ENCODE data around the gene SMKR1. TPM values are rescaled to one million over a fixed set of nuclear protein-coding genes. Genes with fewer than 3 reads are reported as not detected.
"Not testable (repeated sequence)": the region's sequence is repeated elsewhere in the genome, so short reads cannot be mapped to it uniquely, and the experiment has no call there.

The SMKR1 gene
- polyA plus RNA-seq, 3 donors, result 2.9 to 5.1 (median 4.4) TPM

DNA sequence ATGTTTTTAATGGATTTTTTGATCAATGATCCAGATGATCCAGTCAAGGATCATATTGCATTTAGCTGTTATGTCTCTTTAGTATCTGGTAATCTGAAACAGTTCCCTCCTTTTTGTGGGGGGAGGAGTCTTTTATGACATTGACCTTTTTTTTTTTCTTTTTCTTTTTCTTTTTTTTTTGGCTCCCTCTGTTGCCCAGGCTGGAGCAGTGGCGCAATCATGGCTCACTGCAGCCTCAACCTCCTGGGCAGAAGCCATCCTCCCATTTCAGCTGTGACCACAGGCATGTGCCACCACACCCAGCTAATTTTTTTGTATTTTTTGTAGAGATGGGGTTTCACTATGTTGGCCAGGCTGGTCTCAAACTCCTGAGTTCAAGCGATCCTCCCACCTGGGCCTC, 22.1 kb downstream of the SMKR1 start:
- DNase-seq (ENCODE audit: low read depth in 3 of 3, low spot score in 2 of 3), result not testable (repeated sequence)

DNA sequence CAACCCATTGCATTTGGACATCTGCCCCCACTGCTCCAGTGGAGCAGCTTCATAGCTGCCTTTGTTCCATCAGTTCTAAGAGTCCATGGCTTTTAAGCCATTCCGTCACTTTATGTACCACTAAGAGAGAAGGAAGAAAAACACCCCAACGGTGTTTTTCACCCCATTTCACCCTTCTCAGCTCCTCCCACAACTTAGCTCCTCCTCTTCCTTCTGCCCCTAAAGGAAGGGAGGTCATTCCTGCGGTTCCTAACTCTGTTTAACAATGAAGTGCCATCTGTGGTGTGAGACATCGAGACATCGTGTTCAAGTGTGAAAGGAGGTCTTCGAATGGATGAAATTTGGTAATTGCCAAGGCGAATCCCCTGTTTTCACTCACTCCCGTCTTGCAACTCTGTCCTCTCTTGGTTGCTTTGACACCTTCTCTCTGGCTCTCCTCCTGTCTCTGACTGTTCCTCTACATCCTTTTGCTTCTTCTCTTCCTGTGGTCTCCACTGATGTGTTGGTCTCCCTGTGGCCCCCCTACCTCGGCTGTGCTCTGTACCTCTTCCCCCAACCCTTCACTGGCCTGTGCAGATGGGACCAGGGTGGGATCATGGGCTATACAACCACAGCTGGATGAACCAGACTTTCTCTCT, 23.0 kb downstream of the SMKR1 start:
- no peak for DNase-seq (ENCODE audit: low read depth in 3 of 3, low spot score in 2 of 3)

DNA sequence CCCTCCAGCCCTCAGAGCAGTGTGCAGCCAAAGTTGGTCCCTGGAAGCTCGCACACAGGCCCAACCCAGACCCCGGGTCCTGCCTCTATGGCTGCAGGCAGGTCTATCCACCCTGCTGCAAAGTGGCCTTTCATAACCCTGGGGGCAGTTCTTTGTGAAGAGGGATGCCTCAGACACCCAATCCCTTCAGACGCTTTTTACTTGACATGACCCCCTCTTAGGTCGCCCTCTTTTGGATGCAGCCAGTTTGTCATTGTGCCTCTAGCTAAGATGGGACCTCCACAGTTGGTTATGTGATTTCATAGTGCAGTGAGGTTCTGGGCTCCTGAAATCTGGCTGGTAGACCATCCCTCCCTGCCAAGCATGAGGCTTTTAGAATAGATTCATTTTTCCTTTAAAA, 27.3 kb downstream of the SMKR1 start:
- DNase-seq (ENCODE audit: low read depth in 3 of 3, low spot score in 2 of 3), result no peak

DNA sequence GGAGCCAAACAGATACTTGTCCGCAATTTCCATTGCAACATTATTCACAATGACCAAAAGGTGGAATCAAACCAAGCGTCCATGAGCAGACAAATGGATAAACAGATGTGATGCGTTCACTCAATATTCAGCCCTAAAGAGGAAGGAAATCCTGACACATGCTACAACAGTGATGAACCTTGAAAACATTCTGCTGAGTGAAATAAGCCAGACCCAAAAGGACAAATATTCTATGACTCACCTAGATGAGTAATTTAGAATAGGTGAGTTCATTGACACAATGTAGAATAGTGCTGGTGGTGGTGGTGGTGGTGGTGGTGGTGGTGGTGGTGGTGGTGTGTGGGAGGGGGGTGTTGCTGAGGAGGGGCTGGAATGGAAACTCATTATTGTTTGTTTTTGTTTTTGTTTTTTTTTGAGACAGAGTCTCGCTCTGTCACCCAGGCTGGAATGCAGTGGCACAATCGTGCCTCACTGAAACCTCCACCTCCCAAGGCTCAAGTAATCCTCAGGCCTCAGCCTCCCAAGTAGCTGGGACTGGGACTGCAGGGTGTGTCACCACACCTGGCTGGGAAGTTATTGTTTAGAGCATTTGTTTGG, 28.6 kb downstream of the SMKR1 start:
- no peak for DNase-seq (ENCODE audit: low read depth in 3 of 3, low spot score in 2 of 3)

DNA sequence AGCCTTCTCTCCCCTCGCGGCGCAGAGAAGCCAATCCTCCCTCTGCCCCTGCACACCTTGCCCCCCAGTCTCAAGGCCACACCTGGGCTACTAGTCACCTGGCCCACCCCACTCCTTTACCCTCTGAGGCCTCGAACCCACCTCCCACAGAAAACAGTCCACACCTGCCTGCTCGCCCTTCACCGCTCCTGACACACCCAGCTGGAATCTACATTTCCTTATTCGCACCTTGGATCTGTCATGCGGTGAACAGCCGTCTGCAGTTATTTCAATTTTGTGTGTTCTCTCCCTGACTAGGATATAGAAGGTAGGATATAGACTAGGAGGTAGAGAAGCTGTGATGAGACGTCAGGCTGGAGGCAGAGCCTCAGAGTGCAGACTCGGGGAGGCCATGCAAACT, 29.4 kb downstream of the SMKR1 start:
- no peak for DNase-seq (ENCODE audit: low read depth in 3 of 3, low spot score in 2 of 3)

DNA sequence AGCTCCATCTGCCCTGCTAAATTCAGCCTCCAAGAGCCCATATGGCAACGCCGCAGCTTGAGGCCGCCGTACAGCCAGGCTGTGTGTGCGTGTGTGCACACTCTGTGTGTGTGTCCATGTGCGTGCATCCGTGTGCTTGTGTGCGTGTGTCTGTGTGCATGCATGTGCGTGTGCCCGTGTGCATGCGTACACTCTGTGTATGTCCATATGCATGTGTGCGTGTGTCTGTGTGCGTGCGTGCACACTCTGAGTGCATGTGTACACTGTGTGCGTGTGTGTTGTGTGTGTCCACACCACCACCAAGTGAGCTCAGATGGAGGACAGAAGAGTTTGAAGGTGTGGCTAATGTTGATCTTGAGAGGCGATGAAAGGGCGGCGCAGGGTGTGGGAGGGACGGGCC, 30.0 kb downstream of the SMKR1 start:
- no peak for DNase-seq (ENCODE audit: low read depth in 3 of 3, low spot score in 2 of 3)

DNA sequence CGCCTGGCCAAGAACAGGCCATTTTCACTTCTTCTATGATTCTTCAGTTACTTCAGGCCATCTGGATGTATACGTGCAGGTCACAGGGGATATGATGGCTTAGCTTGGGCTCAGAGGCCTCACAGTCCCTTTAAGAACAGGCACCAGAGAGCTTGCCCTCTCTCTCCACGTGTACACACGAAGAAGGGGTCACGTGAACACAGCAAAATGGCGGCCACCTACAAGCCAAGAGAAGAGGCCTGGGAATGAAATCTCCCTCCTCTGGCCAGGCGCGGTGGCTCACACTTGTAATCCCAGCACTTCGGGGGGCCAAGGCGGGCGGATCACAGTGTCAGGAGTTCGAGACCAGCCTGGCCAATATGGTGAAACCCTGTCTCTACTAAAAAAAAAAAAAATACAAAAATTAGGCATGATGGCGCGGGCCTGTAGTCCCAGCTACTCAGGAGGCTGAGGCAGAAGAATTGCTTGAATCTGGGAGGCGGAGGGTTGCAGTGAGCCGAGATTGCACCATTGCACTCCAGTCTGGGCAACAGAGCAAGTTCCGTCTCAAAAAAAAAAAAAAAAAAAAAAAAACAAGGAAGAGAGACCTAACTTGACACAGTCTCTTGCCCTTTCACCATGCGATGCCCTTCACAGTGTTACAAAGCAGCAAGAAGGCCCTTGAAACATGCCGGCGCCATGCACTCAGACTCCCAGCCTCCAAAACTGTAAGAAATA, 32.4 kb downstream of the SMKR1 start:
- not testable (repeated sequence) for DNase-seq (ENCODE audit: low read depth in 3 of 3, low spot score in 2 of 3)

DNA sequence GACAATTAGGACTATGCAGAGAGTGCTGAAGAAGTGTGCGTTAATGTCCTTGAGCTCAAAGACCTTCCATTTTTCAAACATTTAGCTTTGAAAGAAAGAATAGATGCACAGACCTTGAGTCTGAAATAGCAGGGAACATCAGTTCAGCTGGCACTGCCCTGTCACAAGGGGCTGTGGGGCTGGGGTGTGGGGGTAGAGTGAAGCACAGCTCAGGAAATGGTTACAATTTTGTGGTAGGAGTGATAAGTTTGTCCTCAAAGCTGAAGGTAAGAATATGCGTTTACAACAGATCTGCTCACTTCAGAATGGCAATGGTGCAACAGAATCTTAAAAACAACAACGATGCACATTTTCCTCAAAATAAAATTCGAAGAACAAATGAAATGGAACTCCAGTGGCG, 33.6 kb downstream of the SMKR1 start:
- no peak for DNase-seq (ENCODE audit: low read depth in 3 of 3, low spot score in 2 of 3)

DNA sequence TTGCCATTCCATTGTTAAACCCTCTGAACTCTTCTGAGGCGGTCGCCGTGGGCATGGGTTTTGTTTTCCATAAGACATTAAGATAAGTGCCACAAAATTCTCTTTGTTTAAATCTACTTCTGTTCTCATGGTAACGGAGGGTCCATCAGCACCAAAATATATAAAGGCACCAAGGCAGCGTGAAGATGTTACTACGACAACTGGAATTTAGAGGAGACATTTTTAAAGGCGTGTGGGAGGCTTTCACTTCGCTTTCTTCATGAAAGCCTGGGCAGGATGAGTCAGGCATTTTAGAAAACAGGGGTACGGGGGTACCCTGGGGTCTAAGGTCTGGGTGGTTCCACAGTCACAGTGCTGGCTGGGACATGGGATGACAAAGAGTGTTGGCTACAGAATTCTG, 34.0 kb downstream of the SMKR1 start:
- no peak for DNase-seq (ENCODE audit: low read depth in 3 of 3, low spot score in 2 of 3)

DNA sequence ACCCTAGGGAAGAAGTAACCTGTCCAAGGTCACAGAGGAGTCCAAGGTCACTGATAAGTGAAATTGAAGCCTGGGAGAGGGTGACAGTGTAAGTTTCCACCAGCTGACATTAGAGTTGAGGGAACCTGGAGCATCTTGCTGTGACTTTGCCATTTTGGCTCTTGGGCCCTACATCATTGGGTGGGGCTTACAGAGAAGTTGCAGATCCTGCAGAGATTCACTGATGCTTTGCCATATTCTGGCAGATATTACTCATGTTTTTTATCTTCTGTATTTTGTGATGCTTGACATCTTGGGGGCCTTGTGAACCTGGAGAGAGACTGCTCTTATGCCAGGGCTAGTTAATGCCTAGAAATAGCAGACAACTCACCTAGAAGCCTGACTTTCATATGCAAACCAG, 36.5 kb downstream of the SMKR1 start:
- DNase-seq (ENCODE audit: low read depth in 3 of 3, low spot score in 2 of 3), result no peak

DNA sequence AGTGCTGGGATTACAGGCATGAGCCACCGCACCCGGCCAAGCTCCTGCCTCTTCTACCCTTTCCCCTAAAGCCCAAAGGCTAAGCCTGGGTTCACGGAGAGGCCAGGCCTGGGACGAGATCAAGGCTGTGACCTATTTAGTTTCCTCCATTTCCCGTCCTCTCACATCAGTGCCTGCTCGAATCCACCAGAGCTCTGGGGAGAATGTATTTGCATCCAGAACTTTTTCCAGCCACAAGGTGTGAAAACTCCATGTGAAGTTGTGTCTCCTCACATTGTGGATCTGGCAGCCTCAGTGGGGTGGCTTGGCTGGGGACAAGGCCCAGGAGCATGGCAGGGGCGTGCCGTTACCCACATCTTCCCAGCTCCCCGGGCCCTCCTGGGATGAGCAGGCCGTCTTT, 38.0 kb downstream of the SMKR1 start:
- DNase-seq (ENCODE audit: low read depth in 3 of 3, low spot score in 2 of 3), result no peak

DNA sequence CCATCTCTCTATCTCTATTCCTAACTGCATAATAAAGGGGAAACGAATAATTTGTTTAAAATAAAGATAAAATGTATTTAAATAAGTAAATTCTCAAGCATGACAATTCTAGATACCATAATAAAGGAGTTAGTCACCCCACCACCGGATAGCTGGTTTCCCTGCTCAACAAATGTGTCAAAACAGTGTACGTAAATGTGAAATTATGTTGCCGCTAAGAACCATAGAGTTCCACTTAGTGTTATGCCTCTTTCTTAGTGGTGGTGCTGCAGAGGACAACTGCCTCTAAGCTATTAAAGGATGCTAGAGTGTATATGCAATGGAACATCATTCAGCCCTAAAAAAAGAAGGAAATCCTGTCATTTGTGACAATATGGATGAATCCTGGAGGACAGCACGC, 42.4 kb downstream of the SMKR1 start:
- DNase-seq (ENCODE audit: low read depth in 3 of 3, low spot score in 2 of 3), result no peak

DNA sequence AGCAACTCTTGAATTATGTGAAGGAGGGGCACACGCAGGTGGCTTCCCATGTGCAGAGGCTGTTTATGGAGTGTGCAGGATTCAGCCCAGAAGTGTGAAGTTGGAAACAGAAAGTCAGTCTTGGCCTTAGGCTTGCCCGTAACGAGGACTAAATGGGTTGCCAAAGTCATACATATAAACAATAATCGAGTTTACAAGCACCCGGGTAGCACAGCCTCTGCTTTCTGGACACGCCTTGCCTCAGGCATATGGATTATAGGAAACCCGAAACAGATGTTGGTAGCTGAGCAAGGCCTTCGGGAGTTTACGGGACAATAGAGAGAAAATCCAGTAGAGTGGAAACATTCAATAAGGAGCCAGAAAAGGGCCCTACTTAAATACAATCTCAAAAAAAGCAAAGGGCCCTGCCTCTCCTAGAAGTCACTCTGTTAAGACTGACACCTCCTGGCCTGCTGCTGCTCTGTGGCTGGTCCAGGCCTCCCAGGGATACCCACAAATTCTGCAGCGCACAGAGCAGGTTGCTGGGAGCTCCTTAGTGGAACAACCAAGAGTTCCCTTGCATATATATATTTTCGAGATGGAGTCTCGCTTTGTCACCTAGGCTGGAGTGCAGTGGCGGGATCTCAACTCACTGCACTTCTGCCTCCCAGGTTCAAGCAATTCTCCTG, 48.5 kb downstream of the SMKR1 start:
- DNase-seq (ENCODE audit: low read depth in 3 of 3, low spot score in 2 of 3), result no peak

DNA sequence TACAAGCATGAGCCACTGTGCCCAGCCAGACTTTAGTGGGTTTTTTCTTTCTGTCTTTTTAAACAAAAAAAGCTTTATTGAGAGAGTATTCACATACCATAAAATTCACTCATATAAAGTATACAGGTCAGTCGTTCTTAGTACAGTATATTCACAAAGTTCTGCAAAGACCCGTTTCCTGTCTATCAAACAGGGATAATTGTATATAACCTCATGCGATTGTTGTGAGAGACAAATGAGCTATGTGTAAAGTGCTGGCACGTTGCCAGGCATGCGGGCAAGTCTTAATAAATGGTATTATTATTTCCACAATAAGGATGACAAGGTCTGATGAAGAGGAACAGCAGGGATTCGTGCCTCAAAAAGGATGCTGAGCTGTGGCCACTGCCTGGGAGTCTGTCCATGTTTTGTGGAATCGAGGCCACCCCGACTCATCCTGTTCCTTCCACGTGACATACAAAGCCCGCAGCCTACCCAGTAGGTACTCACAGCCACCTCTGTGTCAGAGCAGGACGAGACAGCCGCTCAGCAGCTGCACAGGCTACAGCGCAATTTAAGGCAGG, 51.6 kb downstream of the SMKR1 start:
- no peak for DNase-seq (ENCODE audit: low read depth in 3 of 3, low spot score in 2 of 3)

DNA sequence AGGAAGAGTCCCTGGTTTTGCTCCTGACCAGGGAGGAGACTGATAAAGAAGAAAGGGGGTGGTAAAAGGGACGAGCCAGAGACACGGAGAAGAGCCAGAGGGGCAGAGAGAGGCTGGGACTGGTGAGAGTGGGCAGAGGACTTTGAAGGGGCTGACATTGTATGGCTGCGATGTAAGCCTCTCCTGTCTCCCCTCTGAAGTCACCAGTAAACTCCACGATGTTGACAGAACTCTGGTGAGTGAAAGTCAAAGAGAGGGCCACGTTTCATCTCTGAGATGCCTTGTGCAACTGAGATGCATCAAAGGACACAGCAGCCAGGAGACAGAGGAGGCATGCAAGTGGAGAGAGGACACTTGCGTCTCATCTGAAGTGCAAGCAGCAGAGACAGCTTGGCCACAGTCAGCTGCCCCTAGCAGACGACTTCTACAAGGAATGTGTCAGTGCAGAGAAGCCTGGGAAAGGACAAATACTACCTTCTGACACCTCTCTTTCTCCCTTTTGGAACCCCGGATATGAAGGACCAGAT, 54.3 kb downstream of the SMKR1 start:
- DNase-seq (ENCODE audit: low read depth in 3 of 3, low spot score in 2 of 3), result no peak

DNA sequence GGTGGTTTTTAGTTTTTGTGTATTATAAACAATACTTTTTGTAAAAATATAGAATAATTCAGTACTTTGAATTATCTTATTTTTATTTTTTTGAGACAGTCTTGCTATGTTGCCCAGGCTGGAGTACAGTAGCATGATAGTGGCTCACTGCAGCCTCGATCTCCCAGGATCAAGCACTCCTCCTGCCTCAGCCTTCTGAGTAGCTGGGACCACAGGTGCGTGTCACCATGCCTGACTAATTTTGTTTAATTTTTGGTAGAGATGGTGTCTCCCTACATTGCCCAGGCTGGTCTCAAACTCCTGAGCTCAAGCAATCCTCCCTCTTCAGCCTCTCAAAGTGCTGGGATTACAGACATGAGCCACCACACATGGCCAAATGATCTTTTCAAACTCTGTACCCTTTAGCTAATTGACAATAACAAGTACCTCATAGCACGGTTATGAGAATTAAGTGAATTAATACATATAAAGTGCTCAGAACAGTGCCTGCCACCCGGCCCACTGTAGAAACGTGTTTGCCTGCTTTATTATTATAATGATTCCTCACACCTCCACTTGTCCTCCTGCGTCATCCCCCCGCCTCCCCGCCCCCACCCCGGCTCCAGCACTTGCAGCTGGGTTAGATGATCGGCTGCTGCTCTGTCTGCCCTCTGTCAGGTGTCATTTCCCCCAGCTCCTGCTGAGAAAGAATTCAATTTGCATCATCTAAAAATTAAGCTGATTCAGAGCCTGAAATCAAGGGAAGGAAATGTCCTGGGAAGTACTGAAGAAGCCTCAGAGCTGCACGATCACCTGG, 55.6 kb downstream of the SMKR1 start:
- DNase-seq (ENCODE audit: low read depth in 3 of 3, low spot score in 2 of 3), result no peak

DNA sequence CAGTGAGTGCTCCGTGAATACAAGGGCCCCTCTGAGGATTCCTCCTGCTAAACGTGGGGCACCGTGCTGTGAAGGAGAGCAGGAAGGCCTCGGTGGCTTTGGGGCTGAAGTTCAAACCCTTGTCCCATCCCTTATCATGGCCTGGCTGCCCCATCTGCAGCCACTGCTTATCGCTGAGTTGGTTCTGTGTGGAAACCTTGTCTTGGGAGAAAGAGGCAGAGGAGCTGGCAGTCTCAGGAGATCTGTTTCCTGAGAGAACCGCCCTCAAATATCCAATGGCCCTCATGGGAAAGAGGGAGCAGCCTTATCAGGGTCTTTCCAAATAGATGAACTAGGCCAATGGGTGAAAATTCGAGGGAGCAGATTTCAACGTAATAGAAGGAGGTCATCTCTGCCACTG, 57.2 kb downstream of the SMKR1 start:
- no peak for DNase-seq (ENCODE audit: low read depth in 3 of 3, low spot score in 2 of 3)

DNA sequence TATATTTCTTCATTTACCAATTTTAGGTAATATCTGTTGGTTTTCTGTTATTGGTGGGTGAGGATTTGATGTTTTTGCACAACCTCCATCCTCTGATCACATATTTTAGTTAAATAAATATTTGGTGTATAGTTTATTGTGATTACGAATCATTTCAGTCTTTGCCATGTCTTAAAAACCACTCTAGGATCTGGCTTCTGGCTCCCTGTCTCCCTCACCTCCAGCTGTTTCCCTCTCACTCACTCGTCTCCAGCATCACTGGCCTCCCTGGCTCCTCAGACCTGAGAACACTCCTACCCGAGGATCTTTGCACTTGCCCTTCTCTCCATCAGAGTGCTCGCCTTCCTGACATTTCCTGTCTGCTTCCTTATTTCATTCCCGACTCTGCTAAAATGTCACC, 58.5 kb downstream of the SMKR1 start:
- DNase-seq (ENCODE audit: low read depth in 3 of 3, low spot score in 2 of 3), result no peak

DNA sequence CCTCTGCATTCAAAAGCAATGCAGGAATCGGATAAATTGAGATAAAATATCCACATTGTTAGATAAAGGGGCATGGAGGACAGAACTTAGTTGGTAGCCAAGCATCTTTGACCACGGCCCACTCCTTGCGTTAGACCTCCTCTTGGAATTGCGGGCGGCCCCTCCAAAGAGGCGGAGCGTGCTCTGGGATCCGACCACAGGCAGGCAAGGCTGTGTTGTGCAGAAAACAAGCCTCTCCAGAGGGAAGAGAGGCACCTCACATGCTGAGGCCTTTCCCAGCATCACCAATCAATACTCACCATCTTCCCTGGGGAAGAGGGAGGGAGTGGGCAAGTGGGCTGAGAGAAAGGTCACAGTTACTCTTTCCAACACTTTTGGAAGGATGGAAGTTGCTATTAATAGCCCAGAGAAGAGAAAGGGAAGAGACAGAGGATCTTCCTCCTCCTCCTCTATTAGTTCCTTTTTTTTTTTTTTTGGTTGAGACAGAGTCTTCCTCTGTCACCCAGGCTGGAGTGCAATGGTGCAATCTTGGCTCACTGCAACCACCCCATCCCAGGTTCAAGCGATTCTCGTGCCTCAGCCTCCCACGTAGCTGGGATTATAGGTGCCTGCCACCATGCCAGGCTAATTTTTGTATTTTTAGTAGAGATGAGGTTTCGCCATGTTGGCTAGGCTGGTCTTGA, 59.5 kb downstream of the SMKR1 start:
- DNase-seq (ENCODE audit: low read depth in 3 of 3, low spot score in 2 of 3), result no peak
